OCI-M2 (cell line): ENCODE data around the gene DGKK.

Source experiments
- DNase-seq: peaks from one replicate; lab custom pipeline; 2025; ENCODE audit not compliant: unreplicated experiment; lab: John Stamatoyannopoulos, UW

DGKK gene, protein sequence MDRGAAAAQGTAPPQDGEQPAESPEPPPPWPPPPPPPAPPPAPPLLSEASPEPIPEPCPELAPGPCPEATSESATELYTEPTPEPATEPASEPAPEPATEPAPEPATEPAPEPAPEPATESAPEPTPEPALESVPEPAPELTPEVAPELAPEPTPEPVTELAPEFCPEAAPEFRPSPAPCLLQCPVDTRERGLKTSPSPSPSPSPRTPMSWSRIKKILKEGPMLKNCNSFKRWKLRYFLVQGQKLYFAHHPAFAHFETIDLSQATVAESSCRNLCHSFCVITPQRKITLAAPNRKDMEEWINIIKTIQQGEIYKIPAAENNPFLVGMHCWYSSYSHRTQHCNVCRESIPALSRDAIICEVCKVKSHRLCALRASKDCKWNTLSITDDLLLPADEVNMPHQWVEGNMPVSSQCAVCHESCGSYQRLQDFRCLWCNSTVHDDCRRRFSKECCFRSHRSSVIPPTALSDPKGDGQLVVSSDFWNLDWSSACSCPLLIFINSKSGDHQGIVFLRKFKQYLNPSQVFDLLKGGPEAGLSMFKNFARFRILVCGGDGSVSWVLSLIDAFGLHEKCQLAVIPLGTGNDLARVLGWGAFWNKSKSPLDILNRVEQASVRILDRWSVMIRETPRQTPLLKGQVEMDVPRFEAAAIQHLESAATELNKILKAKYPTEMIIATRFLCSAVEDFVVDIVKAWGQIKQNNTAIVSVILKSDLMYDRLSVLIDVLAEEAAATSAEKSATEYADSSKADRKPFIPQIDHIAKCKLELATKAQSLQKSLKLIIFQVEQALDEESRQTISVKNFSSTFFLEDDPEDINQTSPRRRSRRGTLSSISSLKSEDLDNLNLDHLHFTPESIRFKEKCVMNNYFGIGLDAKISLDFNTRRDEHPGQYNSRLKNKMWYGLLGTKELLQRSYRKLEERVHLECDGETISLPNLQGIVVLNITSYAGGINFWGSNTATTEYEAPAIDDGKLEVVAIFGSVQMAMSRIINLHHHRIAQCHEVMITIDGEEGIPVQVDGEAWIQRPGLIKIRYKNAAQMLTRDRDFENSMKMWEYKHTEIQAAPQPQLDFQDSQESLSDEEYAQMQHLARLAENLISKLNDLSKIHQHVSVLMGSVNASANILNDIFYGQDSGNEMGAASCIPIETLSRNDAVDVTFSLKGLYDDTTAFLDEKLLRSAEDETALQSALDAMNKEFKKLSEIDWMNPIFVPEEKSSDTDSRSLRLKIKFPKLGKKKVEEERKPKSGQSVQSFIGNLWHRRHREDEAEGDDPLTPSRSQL

DNA sequence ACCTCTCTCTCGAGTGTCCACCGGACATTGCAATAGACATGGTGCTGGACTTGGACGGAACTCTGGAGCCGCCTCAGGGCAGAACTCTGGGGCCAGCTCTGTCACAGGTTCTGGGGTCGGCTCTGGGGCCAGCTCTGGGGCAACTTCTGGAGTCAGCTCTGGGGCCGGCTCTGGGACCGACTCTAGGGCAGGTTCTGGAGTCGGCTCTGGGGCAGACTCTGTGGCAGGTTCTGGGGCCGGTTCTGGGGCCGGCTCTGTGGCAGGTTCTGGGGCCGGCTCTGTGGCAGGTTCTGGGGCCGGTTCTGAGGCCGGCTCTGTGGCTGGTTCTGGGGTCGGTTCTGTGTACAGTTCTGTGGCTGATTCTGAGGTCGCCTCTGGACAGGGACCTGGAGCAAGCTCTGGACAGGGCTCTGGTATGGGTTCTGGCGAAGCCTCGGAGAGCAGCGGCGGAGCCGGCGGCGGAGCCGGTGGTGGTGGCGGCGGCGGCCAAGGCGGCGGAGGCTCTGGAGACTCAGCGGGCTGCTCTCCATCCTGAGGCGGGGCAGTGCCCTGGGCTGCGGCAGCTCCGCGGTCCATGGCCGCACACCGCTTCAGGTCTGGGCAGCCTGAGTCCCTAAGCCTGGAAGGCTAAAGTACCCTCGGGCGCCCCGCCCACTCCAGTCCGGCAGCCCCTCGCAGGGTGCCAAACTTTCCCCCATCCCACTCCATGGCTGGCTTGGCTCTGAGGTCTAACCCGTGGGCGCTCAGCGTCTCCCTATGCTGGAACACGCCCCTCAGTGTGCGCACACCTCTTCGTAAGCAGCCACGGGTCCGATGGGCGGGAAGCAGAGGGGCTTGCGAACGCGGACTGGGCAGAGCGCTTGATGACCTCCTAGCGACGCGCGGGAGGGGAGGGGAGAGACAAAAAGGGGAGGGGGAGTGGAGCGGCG, at the start of gene DGKK:
TSS of gene DGKK (minus strand) at position 723 of the 929 bp plus-strand sequence. CDS start at position 576, 147 bp downstream.
- no peak for DNase-seq

DNA sequence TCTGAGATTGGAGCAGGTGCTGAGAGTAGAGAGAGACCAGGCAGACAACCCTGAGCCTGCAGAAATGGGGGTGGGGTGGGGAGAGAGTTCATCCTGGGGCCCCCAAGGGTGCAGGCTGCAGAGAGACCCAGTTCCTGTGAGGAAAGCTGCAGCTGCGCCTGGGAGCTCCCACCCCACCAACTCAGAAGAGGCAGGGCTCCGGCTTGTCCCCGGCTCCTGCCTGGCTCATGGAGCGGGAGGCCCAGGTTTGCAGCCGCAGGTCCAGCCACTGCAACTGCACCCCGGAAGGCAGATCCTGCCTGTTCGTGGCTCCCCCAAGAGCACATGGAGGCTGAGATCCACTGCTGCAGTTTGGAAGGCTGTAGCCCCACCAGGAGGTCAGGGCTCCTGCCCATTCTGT, 44.2 kb upstream of the DGKK start:
- no peak for DNase-seq

DNA sequence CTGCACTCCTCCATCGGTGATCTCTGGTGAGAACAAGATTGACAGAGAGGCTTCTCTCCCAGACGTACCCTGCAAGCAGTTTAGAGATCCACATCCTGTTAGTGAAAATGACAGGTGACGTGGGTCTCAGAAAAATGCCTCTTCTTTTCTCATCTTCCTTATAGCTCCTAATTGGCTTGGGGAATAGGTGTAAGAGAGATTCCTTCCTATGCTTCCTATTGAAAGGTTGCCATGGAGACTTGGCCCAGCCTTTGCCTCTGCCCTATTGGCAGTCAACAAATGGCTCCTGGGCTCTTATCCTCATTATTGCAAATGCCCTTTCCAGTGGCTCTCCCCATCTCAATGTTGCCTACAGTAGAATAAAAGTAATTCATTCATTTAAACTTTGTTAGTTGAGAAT, 26.5 kb upstream of the DGKK start:
- DNase-seq = no peak

DNA sequence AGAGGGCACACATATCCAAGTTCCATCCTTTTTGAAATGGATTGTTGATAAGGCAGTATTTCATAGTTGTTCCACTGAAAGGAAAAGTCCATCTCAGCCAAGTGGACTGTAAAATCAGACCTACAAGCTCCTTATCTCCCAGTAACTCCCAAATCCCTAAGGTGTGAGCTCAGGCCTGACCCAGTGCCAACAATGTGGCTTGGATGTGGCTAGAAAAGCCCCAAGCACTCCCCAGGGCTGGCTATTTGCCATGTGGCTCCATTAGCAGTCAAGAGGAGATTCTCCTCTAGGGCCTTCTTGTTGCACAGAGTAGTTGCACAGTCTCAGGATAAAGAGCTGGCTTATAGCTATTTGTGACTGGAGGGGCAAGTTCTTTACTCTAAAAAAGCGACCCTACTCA, 25.0 kb upstream of the DGKK start:
- no peak for DNase-seq

DNA sequence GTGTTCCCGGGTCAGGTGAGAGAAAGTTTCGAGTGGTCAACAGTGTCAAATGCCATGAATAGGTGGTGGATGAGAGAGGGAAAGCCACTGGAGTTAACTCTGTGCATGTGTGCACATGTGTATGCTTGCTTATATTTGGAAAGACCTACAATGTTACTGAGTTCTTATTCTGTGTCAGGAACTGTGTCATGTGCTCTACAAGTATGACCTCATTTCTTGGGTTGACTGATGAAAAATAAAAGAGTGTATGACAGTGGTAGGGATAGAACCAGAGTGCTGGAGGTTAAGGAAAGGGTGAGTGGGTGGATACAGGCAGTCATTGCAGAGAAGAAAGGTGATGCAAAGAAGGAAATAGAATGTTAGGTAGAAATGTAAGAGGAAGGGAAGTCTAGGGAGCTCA, 22.1 kb upstream of the DGKK start:
- DNase-seq = no peak

DNA sequence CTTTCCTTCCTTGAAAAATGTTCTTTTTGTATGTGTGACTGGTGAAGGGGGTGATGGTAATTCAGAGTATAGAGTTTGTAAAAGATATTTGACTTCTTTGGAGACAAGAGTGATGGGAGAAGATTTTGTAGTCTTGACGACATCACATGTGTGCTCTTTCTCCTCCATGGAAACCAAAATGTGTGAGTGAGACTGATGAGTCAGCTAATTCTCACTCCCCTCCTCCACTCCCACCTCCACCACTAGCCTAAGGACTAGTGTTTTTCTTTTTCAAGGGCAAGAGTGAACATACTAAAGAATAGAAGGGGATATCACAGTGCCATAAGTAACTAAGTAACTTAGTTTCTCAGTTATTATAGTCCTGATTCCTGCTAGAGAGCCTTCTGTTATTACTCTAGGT, 14.0 kb upstream of the DGKK start:
- no peak for DNase-seq

DNA sequence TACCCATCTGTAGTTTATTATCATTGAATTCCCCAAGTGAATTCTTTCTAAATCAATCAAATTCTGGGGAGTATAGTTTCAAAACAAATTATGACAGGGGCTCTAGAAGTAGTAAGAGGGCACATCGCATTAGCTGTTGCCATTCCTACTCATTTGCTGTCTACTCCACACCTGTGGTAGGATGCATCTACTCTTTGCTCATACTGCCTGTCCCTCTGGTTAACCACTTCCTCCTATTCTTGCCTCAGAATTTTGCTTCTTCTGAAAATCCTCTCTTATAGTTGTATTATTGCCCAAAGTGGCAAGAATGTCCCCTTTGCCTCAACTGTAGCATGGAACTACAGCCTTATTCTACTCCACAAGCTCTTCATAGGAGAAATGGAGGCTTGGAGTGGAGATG, 12.7 kb upstream of the DGKK start:
- DNase-seq = no peak

DNA sequence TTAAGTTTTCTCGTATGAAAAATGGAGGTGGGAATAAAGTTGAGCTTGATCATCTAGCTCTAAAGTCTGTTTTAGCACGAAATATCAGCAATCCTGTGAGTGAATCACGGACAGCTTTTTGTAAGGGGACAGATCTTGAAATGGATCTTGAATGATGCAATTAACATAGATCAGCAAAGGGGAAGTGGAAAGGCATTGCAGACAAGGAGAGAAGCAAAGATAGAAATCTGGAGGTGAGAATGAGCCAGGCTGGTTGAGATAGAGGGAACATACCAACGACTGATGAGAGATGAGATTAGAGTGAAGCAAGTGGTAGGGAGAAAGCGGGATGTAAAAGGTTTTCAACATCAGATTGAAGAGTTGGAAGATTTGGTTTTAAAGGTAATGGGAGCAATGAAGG, 4.6 kb upstream of the DGKK start:
- no peak for DNase-seq

DNA sequence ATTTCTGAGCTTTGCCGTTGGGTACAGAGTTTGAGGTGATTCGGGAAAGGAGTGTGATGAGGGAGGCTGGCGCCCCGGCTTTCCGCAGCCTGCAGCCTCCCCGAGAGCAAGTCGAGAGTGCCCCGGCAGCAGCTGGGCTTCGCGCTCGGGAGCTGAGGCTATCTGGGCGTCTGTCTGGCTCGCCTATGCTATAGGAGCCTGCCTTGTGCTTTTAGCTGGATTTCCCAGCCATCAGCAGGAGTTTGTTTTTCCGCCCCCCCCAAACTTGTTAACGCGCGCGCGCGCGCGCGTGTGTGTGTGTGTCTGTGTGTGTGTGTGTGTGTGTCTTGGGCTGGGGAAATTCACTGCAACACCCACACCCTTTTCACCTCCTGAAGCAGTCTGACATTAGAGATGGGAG, 765 bp upstream of the DGKK start:
- DNase-seq = no peak

DNA sequence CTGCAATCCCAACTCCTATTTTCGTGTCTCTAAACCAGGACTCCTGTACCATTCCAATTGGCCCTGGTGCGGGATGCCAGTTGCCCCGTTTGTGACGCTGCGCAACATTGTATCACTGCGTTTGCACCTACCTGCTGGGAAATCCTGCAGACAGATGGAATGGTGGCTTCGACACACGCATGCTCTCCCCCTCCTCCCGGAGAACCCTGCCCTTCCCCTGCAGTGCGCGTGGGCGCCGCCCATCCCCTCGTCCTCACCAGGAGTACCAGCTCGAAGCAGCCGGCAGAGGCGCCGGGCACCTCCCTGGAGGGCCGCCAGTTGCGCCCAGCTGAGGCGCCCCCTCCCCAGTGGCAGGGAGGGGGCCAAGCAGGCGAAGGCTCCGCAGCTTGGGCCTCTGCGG, 1.4 kb downstream of the DGKK start:
- no peak for DNase-seq

DNA sequence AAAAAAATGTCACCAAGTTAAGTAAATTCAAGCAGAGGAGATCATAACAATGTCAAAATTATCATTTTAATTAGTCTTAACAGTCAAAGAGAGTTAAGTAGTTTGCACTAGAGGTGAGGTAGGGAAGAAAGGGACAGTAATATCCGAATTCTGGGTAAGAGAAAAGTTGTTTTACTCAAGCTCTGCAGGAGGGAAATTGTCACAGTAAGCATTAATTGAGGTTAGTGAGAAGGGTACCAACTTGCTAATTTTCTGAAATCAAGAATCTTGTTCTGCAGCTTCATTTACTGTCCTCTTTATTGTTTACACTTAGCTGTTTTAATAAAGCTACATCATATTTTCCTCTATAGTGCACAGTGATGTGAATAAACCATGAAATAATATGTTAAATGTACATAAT, 11.0 kb downstream of the DGKK start:
- DNase-seq = no peak

DNA sequence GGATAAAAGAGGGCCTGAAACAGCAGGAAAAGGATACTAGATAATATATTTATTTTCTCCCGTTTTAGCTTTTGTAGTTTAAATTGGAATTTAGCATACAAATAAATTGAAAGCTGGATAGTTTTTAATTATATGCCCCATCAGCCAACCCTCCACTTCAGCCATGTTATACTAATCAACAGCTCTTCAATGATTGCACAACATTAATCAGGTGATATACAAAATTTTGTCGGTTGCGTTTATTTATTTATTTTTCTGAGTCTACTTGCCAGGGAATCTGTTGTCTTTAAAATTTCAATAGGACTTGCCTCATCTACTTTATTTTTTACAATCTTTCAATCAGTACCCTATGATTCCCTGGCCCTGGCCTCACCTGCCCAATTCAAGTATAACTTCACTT, 12.1 kb downstream of the DGKK start:
- no peak for DNase-seq

DNA sequence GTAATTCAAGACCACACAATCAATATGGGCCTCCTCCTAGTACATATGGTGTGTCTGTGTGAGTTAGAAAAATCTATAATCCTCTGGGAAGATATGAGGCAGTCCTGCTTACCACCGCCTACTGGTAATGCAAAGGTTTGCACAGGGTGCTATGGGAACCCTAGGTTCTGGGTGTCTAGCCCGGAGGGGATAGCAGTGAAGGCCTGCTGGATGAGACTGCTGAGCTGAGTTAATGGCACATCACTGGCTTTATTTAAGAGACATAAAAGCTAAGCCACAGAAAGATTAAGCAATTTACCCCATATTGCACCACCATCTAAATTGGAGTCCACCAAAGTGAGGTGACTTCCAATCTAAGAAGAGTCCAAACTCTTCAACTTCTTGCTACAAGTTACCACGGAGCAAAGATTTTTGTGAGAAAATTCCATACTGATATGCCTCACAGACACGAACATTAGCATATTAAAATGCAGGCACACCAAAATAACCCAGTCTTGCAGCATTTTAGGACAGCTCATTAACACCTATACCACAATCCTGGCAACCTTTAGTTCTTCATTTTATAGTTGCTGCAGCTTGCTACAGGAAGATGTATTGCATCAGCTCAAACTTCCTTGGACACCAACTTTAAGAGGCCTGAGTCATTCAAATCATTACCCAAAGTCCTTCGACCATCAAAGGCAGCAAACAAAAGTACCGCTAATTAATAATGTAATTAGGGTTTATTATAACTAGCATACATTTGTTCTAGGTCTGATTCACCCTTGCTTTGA, 13.7 kb downstream of the DGKK start:
- DNase-seq = no peak

DNA sequence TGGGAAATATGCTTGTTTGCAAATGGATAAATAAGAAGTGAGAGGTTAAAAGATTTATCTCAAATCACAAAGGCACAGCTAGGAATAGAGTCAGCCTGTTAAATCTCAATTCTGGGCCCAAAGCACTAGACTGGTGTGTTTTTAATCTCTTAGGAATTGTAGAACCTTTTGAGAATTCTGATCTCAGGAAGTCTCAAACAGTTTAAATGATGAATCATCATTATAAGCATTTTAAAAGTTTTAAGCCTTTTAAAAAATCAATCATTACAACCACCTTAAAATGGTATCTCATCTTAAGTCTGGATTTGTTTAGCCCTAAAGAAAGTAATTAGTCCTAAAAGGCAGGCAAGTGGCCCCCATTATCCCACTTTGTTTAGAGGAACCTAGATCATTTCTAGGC, 17.8 kb downstream of the DGKK start:
- DNase-seq = no peak

DNA sequence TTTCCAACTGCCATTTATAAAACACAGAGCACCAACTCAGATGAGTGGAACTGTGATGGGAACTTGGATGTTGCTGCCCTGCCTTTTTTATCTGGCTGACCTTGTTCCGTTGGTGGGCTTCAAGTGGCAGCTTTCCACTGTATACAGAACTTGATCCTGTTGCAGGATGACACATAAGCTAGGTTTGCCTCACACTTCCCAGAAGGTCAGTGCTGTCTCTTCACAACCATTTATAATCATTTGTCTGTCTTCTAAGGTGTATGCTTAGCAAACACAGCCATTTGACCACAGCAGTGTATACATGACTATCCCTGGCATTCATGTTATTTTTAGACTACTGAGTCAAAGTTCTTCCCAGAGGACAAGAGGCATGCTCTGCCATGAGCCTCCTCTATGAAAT, 20.3 kb downstream of the DGKK start:
- no peak for DNase-seq

DNA sequence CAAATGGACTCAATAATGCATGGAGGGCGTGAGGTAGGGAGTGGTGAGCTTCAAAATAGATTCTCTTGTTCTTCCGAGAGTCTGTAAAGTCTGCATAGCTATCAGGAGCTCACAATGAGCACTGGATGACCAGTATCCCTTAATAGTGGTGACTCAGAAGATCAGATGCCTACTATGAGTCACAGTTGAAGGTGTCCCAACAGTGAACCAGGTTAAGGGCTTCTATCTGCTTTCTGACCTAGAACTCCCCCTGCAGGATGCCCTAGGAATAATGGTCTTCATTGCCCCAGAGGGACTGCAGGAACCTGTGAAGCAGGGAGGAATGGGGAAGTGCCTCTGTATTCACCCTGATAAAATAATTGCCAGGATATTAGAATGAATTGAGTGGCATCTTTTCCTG, 22.1 kb downstream of the DGKK start:
- no peak for DNase-seq

DNA sequence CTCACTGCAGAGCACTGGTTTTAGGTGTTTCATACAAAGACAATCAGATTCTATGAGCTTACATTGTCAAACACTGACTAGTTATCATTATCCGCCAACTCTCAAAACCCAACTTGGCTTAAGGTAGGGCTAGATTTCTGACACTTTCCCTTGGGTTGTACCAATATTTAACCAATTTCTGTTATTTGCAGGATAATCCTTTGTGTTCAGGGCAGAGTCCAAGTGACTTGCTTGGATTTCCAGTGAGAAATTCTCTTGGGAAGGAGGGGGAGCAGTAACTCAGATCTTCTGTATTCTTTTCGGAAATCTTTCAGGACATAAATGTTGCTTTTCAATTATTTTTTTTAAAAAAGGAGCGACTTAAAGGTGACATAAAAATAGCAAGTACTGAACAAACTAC, 23.1 kb downstream of the DGKK start:
- no peak for DNase-seq

DNA sequence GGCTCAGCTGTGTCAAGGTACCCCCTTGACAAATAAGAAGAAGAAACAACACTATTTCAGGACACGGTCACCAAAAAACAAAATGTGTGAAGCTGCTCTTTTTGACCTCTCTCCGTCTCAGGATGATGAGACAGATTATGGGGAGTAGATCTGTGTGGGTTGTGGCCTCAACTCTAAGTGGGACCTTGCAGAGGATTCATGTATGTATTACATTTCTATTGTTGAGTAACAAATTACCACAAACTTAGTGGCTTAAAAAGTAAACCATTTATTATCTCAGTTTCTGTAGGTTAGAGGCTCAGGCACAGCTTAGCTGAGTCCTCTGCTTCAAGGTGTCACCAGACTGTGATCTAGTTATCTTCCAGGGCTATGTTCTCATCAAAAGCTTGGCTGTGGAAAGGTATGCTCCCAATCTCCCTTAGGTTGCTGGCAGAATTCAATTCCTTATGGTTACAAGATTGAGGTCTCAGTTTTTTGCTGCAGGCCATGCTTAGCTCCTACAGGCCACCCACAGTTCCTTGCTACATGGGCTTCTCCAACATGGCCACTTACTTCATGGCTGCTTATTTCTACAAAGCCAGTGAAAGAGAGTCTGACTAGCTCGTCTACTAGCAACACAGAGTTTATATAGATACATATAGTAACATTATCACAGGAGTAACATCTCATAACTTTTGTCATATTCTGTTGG, 28.1 kb downstream of the DGKK start:
- no peak for DNase-seq

DNA sequence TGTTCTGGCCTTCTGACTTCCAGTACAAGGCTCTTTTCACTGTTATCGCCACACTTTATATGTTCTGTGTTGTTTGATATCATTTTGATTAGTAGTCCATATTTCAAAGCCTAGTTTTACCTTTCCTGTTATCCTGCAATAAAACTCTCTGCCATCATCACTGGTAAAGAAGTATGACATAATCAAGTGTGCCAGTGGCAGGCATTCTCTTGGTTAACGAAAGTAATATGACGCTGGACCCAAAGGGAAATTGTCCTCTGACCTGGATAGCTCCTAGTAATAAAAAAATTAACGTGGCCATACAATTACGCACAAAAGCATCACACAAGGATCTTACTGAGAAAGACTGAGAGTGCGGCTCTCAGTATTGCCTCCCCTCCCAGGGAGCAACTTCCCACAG, 33.8 kb downstream of the DGKK start:
- DNase-seq = no peak
